Testis (tissue), 2 donors: ENCODE data around the gene PRKCA.

Experiments used
- CTCF ChIP-seq, 3 experiments: fragments of 450-650 bp in 2 of 3; fragments of 200-600 bp in 1 of 3; sonication (generic) in 1 of 3; IDR thresholded peaks; one replicate each; pipeline ENCODE4 v1.5.1; 2016 to 2019; ENCODE audit warnings: antibody characterized with exemption in 3 of 3, mild to moderate bottlenecking in 2 of 3, moderate library complexity in 1 of 3
- POLR2A ChIP-seq: fragments of 450-650 bp; IDR thresholded peaks from one replicate; pipeline ENCODE4 v1.6.1; 2017; ENCODE audit warnings: antibody characterized with exemption, mild to moderate bottlenecking, moderate library complexity

GRCh38 chr17:66716236-66717026 lies 414.0 kb downstream of the PRKCA start:
- TF ChIP-seq CTCF (IDR thresholded peaks at IDR 0.05) (no peak), POLR2A (no peak)
